Nephron (organoid): Measurements from ENCODE around the gene MTCH1.

Experiments
- H3K27ac Mint-ChIP-seq, 3 experiments: 2 replicates each; pipeline ENCODE4 v1.8.0; 2020; ENCODE audit warnings: mixed read lengths in 3 of 3, mild to moderate bottlenecking in 2 of 3, moderate library complexity in 1 of 3
- H3K27me3 Mint-ChIP-seq: 2 replicates; pipeline ENCODE4 v1.8.0; 2021; ENCODE audit warnings: low read depth, mild to moderate bottlenecking, moderate library complexity, mixed read lengths
- H3K36me3 Mint-ChIP-seq: 2 replicates; pipeline ENCODE4 v1.8.0; 2020; ENCODE audit warnings: low read depth, mixed read lengths
- H3K4me1 Mint-ChIP-seq: 2 replicates; pipeline ENCODE4 v1.8.0; 2020; ENCODE audit warnings: mixed read lengths
- H3K4me3 Mint-ChIP-seq, 3 experiments: 2 replicates each; pipeline ENCODE4 v1.8.0; 2020; ENCODE audit warnings: mild to moderate bottlenecking in 3 of 3, mixed read lengths in 3 of 3, moderate library complexity in 2 of 3
- H3K9me3 Mint-ChIP-seq: 2 replicates; pipeline ENCODE4 v1.8.0; 2020; ENCODE audit warnings: mixed read lengths
- TF ChIP-seq, protein P1 (sequence below), 3 experiments: fragments of 200-600 bp; sonication (generic); IDR thresholded peaks; one replicate each; pipeline ENCODE4 v1.5.0; 2021; ENCODE audit warnings: antibody characterized with exemption in 3 of 3; ENCODE audit not compliant: unreplicated experiment in 3 of 3

Gene MTCH1

DNA sequence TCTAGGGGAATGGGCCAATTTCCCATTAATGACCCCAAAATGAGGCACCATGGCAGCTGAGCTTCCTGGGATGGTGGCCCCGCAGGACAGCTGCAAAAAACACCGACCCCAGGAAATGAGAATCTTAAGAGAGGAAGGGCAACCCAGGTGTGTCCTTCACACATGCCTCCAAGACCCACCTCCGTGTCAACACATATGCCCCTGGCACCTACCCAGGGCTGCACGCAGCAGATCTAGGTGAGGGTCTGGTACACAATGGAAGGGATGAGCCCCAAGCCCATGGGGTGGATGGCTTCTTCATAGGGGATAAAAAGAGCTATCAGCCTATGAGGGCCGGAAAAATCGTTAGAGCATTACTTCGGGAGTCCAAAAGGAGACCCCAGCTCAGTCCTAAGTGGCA lies 9.5 kb downstream of the MTCH1 start:
- TF ChIP-seq, protein P1, sequence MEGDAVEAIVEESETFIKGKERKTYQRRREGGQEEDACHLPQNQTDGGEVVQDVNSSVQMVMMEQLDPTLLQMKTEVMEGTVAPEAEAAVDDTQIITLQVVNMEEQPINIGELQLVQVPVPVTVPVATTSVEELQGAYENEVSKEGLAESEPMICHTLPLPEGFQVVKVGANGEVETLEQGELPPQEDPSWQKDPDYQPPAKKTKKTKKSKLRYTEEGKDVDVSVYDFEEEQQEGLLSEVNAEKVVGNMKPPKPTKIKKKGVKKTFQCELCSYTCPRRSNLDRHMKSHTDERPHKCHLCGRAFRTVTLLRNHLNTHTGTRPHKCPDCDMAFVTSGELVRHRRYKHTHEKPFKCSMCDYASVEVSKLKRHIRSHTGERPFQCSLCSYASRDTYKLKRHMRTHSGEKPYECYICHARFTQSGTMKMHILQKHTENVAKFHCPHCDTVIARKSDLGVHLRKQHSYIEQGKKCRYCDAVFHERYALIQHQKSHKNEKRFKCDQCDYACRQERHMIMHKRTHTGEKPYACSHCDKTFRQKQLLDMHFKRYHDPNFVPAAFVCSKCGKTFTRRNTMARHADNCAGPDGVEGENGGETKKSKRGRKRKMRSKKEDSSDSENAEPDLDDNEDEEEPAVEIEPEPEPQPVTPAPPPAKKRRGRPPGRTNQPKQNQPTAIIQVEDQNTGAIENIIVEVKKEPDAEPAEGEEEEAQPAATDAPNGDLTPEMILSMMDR (IDR thresholded peaks at IDR 0.05; ENCODE audit: unreplicated experiment in 3 of 3) = no peak
- Mint-ChIP-seq H3K36me3 (peaks cover 66% of the 10 kb centered on the region), H3K27ac (no peak overlapping the region), H3K27me3 (no peaks in the 10 kb centered on the region), H3K9me3 (no peaks in the 10 kb centered on the region), H3K4me1 (peaks cover 24% of the 10 kb centered on the region), H3K4me3 (no peak overlapping the region)

DNA sequence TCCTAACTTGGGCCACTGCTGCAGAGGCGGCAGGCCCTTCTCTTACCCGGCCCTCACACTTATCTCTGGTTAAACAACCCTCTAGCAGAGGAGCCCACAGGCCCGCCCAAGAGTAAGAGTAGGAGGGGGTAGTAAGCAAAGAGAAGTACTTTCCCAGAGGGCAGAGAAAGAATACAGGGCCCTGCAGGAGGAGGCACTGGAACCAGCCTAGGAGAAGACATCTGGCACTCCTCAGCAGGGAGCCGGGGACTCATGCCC lies 10.1 kb downstream of the MTCH1 start:
- Mint-ChIP-seq H3K4me3 (no peak overlapping the region), H3K9me3 (no peaks in the 10 kb centered on the region), H3K27ac (no peak overlapping the region), H3K36me3 (peaks cover 65% of the 10 kb centered on the region), H3K27me3 (no peaks in the 10 kb centered on the region), H3K4me1 (peaks cover 22% of the 10 kb centered on the region)
- TF ChIP-seq, protein P1 (IDR thresholded peaks at IDR 0.05; ENCODE audit: unreplicated experiment in 3 of 3) = no peak

DNA sequence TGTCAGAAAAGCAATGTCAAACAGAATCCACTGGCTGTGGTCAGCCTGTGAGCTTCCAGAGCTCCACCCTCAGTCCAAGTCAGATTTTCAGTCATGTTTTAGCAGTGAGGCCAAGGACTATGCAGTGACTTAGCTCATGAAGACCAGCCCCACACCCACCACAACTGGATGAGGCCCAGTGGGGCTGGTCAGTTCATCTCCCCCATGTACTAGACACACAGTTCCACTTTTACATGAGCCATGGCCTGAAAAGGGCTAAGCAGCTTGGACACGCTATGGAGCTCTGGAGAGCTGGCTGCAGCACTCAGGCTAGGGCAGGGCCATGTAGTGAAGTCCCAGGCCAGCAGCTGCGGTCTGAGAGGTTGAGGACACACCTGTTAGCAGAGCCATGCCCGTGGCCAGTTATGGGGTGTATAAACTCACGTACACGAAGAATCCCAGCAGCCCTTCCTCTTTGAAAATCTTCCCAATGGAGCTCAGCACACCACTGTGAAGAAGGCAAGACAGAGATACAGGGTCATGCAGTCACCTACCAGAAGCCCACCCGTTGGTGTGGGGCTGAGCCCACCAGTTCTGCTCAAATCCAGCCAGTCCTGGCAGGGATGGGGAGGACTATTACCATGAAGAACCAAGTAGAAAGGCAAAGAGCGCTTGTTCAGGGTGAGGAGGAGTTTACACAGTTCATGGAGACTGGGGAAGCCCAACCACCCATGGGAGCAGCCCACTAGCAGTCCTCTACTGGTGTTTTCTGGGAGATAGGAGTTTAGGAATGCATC lies 10.6 kb downstream of the MTCH1 start:
- H3K4me3 Mint-ChIP-seq = no peak overlapping the region
- no peak overlapping the region for H3K27ac Mint-ChIP-seq
- H3K9me3 Mint-ChIP-seq = no peaks in the 10 kb centered on the region
- TF ChIP-seq, protein P1 (IDR thresholded peaks at IDR 0.05; ENCODE audit: unreplicated experiment in 3 of 3) = no peak
- H3K4me1 Mint-ChIP-seq = peaks cover 16% of the 10 kb centered on the region
- H3K27me3 Mint-ChIP-seq = no peaks in the 10 kb centered on the region
- H3K36me3 Mint-ChIP-seq = peaks cover 66% of the 10 kb centered on the region

DNA sequence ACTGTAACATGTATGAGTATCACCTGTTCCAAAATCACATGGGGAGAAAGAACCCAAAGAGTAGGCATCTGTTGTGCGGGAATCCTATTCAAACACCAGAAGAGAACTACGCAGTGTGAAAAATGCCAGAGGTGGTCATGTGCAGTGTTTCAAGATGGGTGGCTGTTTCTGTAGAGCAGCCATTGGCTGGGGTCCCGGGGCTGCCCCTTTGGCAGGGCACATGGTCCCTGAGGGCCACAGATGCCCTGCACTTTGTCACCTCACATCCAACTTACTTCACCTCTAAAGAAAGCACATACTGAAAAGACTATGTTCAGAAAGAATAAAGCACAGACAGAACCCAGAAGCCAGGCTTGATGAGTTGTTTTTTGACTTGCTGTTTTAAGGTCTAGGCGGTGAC lies 12.3 kb downstream of the MTCH1 start:
- H3K27ac Mint-ChIP-seq = no peak overlapping the region
- peaks cover 74% of the 10 kb centered on the region for H3K36me3 Mint-ChIP-seq
- no peak overlapping the region for H3K4me3 Mint-ChIP-seq
- TF ChIP-seq, protein P1 (IDR thresholded peaks at IDR 0.05; ENCODE audit: unreplicated experiment in 3 of 3) = no peak
- no peaks in the 10 kb centered on the region for H3K9me3 Mint-ChIP-seq
- no peaks in the 10 kb centered on the region for H3K27me3 Mint-ChIP-seq
- H3K4me1 Mint-ChIP-seq = no peaks in the 10 kb centered on the region

DNA sequence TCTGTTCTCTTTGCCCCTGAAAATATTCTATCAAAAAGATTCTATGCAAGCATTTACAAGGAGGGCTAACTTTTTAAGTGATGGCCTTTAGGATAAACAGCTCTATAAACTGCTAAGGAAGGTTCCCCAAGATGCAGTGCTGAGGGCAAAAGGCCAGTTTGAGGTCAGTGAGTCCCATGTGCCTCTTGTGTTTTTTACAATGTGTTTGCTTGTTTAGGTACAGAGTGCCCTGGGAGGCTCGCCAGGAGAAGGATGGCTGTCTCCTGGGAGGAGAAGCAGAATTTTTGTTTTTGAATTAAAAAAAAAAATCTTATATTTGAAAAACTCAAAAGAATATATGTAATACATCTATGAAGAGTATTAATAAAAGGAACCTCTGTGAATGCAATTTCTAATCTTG lies 12.8 kb downstream of the MTCH1 start:
- TF ChIP-seq, protein P1 (IDR thresholded peaks at IDR 0.05; ENCODE audit: unreplicated experiment in 3 of 3) = no peak
- H3K27me3 Mint-ChIP-seq = no peaks in the 10 kb centered on the region
- H3K4me1 Mint-ChIP-seq = no peaks in the 10 kb centered on the region
- no peaks in the 10 kb centered on the region for H3K9me3 Mint-ChIP-seq
- no peak overlapping the region for H3K27ac Mint-ChIP-seq
- no peak overlapping the region for H3K4me3 Mint-ChIP-seq
- H3K36me3 Mint-ChIP-seq = peaks cover 78% of the 10 kb centered on the region

DNA sequence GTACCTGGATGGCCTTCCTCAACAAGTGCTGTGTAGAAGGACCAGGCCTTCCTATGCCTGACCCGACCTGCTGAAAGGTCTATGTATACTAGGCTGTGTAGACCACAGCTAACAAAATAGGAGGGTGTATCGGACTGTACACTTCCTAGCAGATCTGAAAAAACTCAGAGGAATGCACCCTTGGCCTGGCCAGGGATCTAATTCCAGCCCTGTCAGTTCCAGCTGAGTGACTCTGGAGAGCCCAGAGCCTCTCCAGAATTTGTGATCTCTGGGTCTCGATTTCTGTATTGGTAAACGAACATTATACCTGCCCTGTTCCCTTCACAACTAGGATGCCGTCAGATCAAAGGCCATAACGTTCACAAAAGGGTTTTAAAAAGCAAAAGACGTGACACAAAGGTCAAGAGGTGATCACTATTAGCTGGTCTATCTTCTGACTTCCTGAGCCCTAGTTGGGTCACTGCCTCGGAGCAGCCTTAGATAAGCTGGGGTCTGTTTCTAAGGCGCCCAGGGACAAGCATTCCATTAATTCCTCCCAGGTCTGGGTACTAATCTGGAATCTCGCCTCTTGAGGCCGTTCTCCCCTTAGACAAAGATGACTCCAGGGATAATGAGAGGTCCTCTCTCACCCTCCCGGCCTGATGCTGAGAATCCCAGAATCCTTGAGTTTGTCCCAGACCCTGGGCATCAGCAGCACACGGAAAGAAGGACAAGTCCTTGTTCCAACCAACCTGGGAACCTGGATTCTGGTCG lies 13.9 kb downstream of the MTCH1 start:
- no peak overlapping the region for H3K27ac Mint-ChIP-seq
- TF ChIP-seq, protein P1 (IDR thresholded peaks at IDR 0.05; ENCODE audit: unreplicated experiment in 3 of 3) = no peak
- no peak overlapping the region for H3K4me3 Mint-ChIP-seq
- H3K9me3 Mint-ChIP-seq = no peaks in the 10 kb centered on the region
- H3K36me3 Mint-ChIP-seq = peaks cover 74% of the 10 kb centered on the region
- H3K4me1 Mint-ChIP-seq = no peaks in the 10 kb centered on the region
- no peaks in the 10 kb centered on the region for H3K27me3 Mint-ChIP-seq
